Posterior cingulate gyrus (tissue), 11 donors: ENCODE results near the gene TSPAN17.
"Not testable (repeated sequence)": the region's sequence is repeated elsewhere in the genome, so short reads cannot be mapped to it uniquely, and the experiment has no call there.

Experiments used
- DNase-seq, 10 donors: peaks; one replicate each; pipeline versions ENCODE4 v3.0.0 to v3.0.0-alpha.2; 2020 to 2021; ENCODE audit warnings: mixed read lengths in 3 of 10
- intact Hi-C: fragments of 100-400 bp; cut with DNase I; formaldehyde crosslinking; loops from one replicate; pipeline ENCODE4 v1.15.1; 2023

Gene TSPAN17

GRCh38 chr5:176647030-176647842 lies at the start of gene TSPAN17:
TSS of gene TSPAN17 (plus strand) at chr5:176647484. CDS start at chr5:176647616, 132 bp downstream.
- intact Hi-C loops: loop anchor here (1.0 kb wide), 1 partner anchor 231 kb away; the partner anchor contains the start of gene CLTB
- peak; percentile 100 for DNase-seq

- intact Hi-C loops, DNase-seq: not testable (repeated sequence)
Measured at GRCh38 chr5:176599749-176600430, 47.4 kb upstream of the TSPAN17 start.

GRCh38 chr5:176601901-176602482 lies 45.3 kb upstream of the TSPAN17 start:
- peak in 2 of 10 donors; percentile 59 to 86 for DNase-seq
- intact Hi-C loops: no loop called here

- intact Hi-C loops: no loop called here
- DNase-seq: no peak
Measured at GRCh38 chr5:176603091-176603490, 44.2 kb upstream of the TSPAN17 start.

- intact Hi-C loops: no loop called here
- DNase-seq: no peak
Measured at GRCh38 chr5:176606032-176606431, 41.3 kb upstream of the TSPAN17 start.

GRCh38 chr5:176606875-176607274 lies 40.4 kb upstream of the TSPAN17 start:
- DNase-seq: no peak
- intact Hi-C loops: no loop called here

GRCh38 chr5:176608142-176608705 lies 39.1 kb upstream of the TSPAN17 start:
- intact Hi-C loops: no loop called here
- peak in 1 of 10 donors; percentile 79 for DNase-seq

GRCh38 chr5:176608937-176609723 lies 38.2 kb upstream of the TSPAN17 start:
- intact Hi-C loops: no loop called here
- peak in 3 of 10 donors; percentile 42 to 90 (median 81) for DNase-seq

GRCh38 chr5:176609724-176610434 lies 37.4 kb upstream of the TSPAN17 start, which contains the start of gene GPRIN1:
TSS of gene GPRIN1 (minus strand) at chr5:176610156. CDS start at chr5:176599834, 10,322 bp downstream.
- intact Hi-C loops: no loop called here
- DNase-seq: peak in 6 of 10 donors; percentile 51 to 96 (median 80)

GRCh38 chr5:176610435-176610773 lies 36.9 kb upstream of the TSPAN17 start:
- intact Hi-C loops: no loop called here

GRCh38 chr5:176611435-176611834 lies 35.8 kb upstream of the TSPAN17 start:
- intact Hi-C loops: no loop called here
- DNase-seq: peak in 5 of 10 donors; percentile 51 to 88 (median 58)

More at GRCh38 chr5:176610435-176610773, 36.9 kb upstream of the TSPAN17 start:
- no peak for DNase-seq

GRCh38 chr5:176612008-176612407 lies 35.3 kb upstream of the TSPAN17 start:
- intact Hi-C loops: no loop called here

GRCh38 chr5:176612855-176613254 lies 34.4 kb upstream of the TSPAN17 start:
- intact Hi-C loops: no loop called here
- peak in 1 of 10 donors; percentile 46 for DNase-seq

More at GRCh38 chr5:176612008-176612407, 35.3 kb upstream of the TSPAN17 start:
- peak in 1 of 10 donors; percentile 66 for DNase-seq

- intact Hi-C loops: no loop called here
Measured at GRCh38 chr5:176614805-176615478, 32.3 kb upstream of the TSPAN17 start.

GRCh38 chr5:176616511-176616910 lies 30.8 kb upstream of the TSPAN17 start:
- peak in 1 of 10 donors; percentile 82 for DNase-seq
- intact Hi-C loops: no loop called here

More at GRCh38 chr5:176614805-176615478, 32.3 kb upstream of the TSPAN17 start:
- DNase-seq: peak in 1 of 10 donors; percentile 85

GRCh38 chr5:176618783-176619182 lies 28.5 kb upstream of the TSPAN17 start:
- intact Hi-C loops: no loop called here
- peak in 1 of 10 donors; percentile 25 for DNase-seq

GRCh38 chr5:176619203-176619568 lies 28.1 kb upstream of the TSPAN17 start:
- DNase-seq: peak; percentile 69 to 99 (median 91)
- intact Hi-C loops: no loop called here

GRCh38 chr5:176619569-176620332 lies 27.5 kb upstream of the TSPAN17 start:
- intact Hi-C loops: no loop called here
- DNase-seq: peak in 1 of 10 donors; percentile 85
